Astrocyte (in vitro differentiated cells and primary cell): Measurements from ENCODE around the gene NKAP. TPM values are rescaled to one million over a fixed set of nuclear protein-coding genes. Genes with fewer than 3 reads are reported as not detected.

Source experiments
- DNase-seq: peaks from one replicate; pipeline ENCODE4 v3.0.0-alpha.2; 2010; ENCODE audit warnings: low read depth
- FAIRE-seq: peaks from 2 replicates; lab custom pipeline; 2011; peaks lifted over from hg19 to GRCh38; lab: Jason Lieb, UNC
- H2AFZ ChIP-seq: 2 replicates; pipeline ENCODE4 v1.6.0; 2012; ENCODE audit warnings: low read depth, low read length, inconsistent platforms
- H3K27ac ChIP-seq: 2 replicates; pipeline ENCODE4 v1.5.1; 2011; ENCODE audit warnings: low read depth, low read length, inconsistent platforms
- H3K27me3 ChIP-seq: 2 replicates; pipeline ENCODE4 v1.6.0; 2011; ENCODE audit warnings: low read length, inconsistent platforms; ENCODE audit not compliant: insufficient read depth
- H3K36me3 ChIP-seq: 2 replicates; pipeline ENCODE4 v1.5.1; 2011; ENCODE audit warnings: low read length, inconsistent platforms; ENCODE audit not compliant: insufficient read depth
- H3K4me1 ChIP-seq: 2 replicates; pipeline ENCODE4 v1.5.1; 2011; ENCODE audit warnings: low read length, inconsistent platforms; ENCODE audit not compliant: insufficient read depth
- H3K4me2 ChIP-seq: 2 replicates; pipeline ENCODE4 v1.6.0; 2012; ENCODE audit warnings: low read length, inconsistent platforms
- H3K4me3 ChIP-seq: 2 replicates; pipeline ENCODE4 v1.5.1; 2011; ENCODE audit warnings: low read depth, mild to moderate bottlenecking, low read length, inconsistent platforms; ENCODE audit not compliant: insufficient read depth
- H3K79me2 ChIP-seq: 2 replicates; pipeline ENCODE4 v1.6.0; 2012; ENCODE audit warnings: mild to moderate bottlenecking, low read length, inconsistent platforms; ENCODE audit not compliant: insufficient read depth
- H3K9ac ChIP-seq: 2 replicates; pipeline ENCODE4 v1.6.0; 2012; ENCODE audit warnings: mild to moderate bottlenecking, low read length, inconsistent platforms
- H3K9me3 ChIP-seq: 2 replicates; pipeline ENCODE4 v1.5.1; 2012; ENCODE audit warnings: low read depth, mild to moderate bottlenecking, low read length, inconsistent platforms; ENCODE audit not compliant: insufficient read depth
- H4K20me1 ChIP-seq: 2 replicates; pipeline ENCODE4 v1.6.0; 2012; ENCODE audit warnings: low read length, inconsistent platforms; ENCODE audit not compliant: insufficient read depth
- H3K27ac Mint-ChIP-seq: one replicate; pipeline ENCODE4 v1.8.0; 2021; ENCODE audit warnings: mild to moderate bottlenecking, mixed read lengths; ENCODE audit not compliant: unreplicated experiment
- H3K27me3 Mint-ChIP-seq: one replicate; pipeline ENCODE4 v1.8.0; 2021; ENCODE audit warnings: low read depth, mixed read lengths; ENCODE audit not compliant: unreplicated experiment
- H3K36me3 Mint-ChIP-seq: one replicate; pipeline ENCODE4 v1.8.0; 2021; ENCODE audit warnings: low read depth, mixed read lengths; ENCODE audit not compliant: unreplicated experiment
- H3K4me1 Mint-ChIP-seq: one replicate; pipeline ENCODE4 v1.8.0; 2021; ENCODE audit warnings: low read depth, mixed read lengths; ENCODE audit not compliant: unreplicated experiment
- H3K4me3 Mint-ChIP-seq: one replicate; pipeline ENCODE4 v1.8.0; 2021; ENCODE audit warnings: mild to moderate bottlenecking, moderate library complexity, mixed read lengths; ENCODE audit not compliant: unreplicated experiment
- H3K9me3 Mint-ChIP-seq: one replicate; pipeline ENCODE4 v1.8.0; 2021; ENCODE audit warnings: mild to moderate bottlenecking, mixed read lengths; ENCODE audit not compliant: unreplicated experiment
- CTCF ChIP-seq: IDR thresholded peaks from 2 replicates; pipeline ENCODE4 v1.5.1; 2011; ENCODE audit warnings: low read depth, mild to moderate bottlenecking, inconsistent platforms, low read length, moderate library complexity; ENCODE audit not compliant: insufficient read depth
- EZH2 ChIP-seq: IDR thresholded peaks from 2 replicates; pipeline ENCODE4 v1.6.1; 2012; ENCODE audit warnings: mild to moderate bottlenecking, low read length, inconsistent platforms; ENCODE audit not compliant: insufficient read depth
- total RNA-seq: library from RNA; stranded (reverse); gene quantifications from 2 replicates; pipeline ENCODE4 v1.2.1, GENCODE V29; 2021

The NKAP gene
- total RNA-seq, 1 donor from 2014 or later: 7.1 TPM

- Mint-ChIP-seq H3K9me3 (no peaks in the 10 kb centered on the region), H3K27me3 (peaks cover 2% of the 10 kb centered on the region), H3K4me3 (no peak overlapping the region), H3K36me3 (no peaks in the 10 kb centered on the region), H3K4me1 (no peaks in the 10 kb centered on the region), H3K27ac (no peak overlapping the region)
- Histone ChIP-seq H3K4me2 (no peak overlapping the region), H4K20me1 (no peaks in the 10 kb centered on the region), H3K4me1 (no peaks in the 10 kb centered on the region), H3K9ac (no peak overlapping the region), H3K27ac (no peak overlapping the region), H3K27me3 (no peaks in the 10 kb centered on the region), H3K79me2 (no peaks in the 10 kb centered on the region), H3K36me3 (no peaks in the 10 kb centered on the region), H3K4me3 (no peak overlapping the region), H3K9me3 (no peaks in the 10 kb centered on the region), H2AFZ (no peak overlapping the region)
- no peak for DNase-seq
- TF ChIP-seq CTCF (no peak), EZH2 (no peak)
- no peak for FAIRE-seq
These were observed 25.7 kb downstream of the NKAP start for GRCh38 chrX:119917877-119918276.

GRCh38 chrX:119916310-119916709 is 27.2 kb downstream of the NKAP start:
- no peak for FAIRE-seq
- TF ChIP-seq EZH2 (no peak), CTCF (no peak)
- Mint-ChIP-seq H3K9me3 (no peaks in the 10 kb centered on the region), H3K4me3 (no peak overlapping the region), H3K27me3 (peaks cover 2% of the 10 kb centered on the region), H3K27ac (no peak overlapping the region), H3K36me3 (no peaks in the 10 kb centered on the region), H3K4me1 (no peaks in the 10 kb centered on the region)
- Histone ChIP-seq H3K36me3 (no peaks in the 10 kb centered on the region), H3K4me2 (no peak overlapping the region), H3K27me3 (no peaks in the 10 kb centered on the region), H3K79me2 (no peaks in the 10 kb centered on the region), H3K4me3 (no peak overlapping the region), H2AFZ (no peak overlapping the region), H3K9me3 (no peaks in the 10 kb centered on the region), H3K4me1 (no peaks in the 10 kb centered on the region), H3K27ac (no peak overlapping the region), H4K20me1 (no peaks in the 10 kb centered on the region), H3K9ac (no peak overlapping the region)
- DNase-seq: no peak

GRCh38 chrX:119900976-119901375 is 42.6 kb downstream of the NKAP start:
- Histone ChIP-seq H4K20me1 (no peaks in the 10 kb centered on the region), H3K36me3 (no peaks in the 10 kb centered on the region), H3K79me2 (no peaks in the 10 kb centered on the region), H2AFZ (no peak overlapping the region), H3K4me2 (no peak overlapping the region), H3K9ac (no peak overlapping the region), H3K4me3 (no peak overlapping the region), H3K9me3 (no peaks in the 10 kb centered on the region), H3K27ac (no peak overlapping the region), H3K27me3 (no peaks in the 10 kb centered on the region), H3K4me1 (no peaks in the 10 kb centered on the region)
- Mint-ChIP-seq H3K9me3 (no peaks in the 10 kb centered on the region), H3K4me3 (no peak overlapping the region), H3K27me3 (peaks cover 4% of the 10 kb centered on the region), H3K36me3 (no peaks in the 10 kb centered on the region), H3K27ac (no peak overlapping the region), H3K4me1 (no peaks in the 10 kb centered on the region)
- DNase-seq (no peak), FAIRE-seq (peak; percentile 76)
- no peak for TF ChIP-seq EZH2
- TF ChIP-seq CTCF: no peak
